Lung (tissue), 12 donors: ENCODE measurements around the gene ATG2B. TPM values are rescaled to one million over a fixed set of nuclear protein-coding genes. Genes with fewer than 3 reads are reported as not detected.

Source experiments
- ATAC-seq: fragments of 200-7000 bp; cut with Tn5 transposase; one replicate; pipeline ENCODE4 v1.9.1; 2020; ENCODE audit warnings: moderate number of reproducible peaks; ENCODE audit not compliant: insufficient read depth, low FRiP score
- DNase-seq, 3 donors: peaks; one replicate each; pipeline ENCODE4 v3.0.0-alpha.2; 2013 to 2017
- H3K27ac ChIP-seq, 2 donors: one replicate each; pipeline ENCODE4 v1.5.1; 2013; ENCODE audit warnings: mild to moderate bottlenecking in 2 of 2, moderate library complexity in 2 of 2, control low read depth in 1 of 2, inconsistent platforms in 1 of 2, low read depth in 1 of 2, low read length in 1 of 2
- H3K27me3 ChIP-seq, 3 donors: one replicate each; pipeline ENCODE4 v1.5.1; 2013; ENCODE audit warnings: low read length in 2 of 3; ENCODE audit not compliant: control insufficient read depth in 3 of 3, insufficient read depth in 3 of 3
- H3K36me3 ChIP-seq, 4 donors: one replicate each; pipeline ENCODE4 v1.5.1; 2013; ENCODE audit warnings: low read length in 4 of 4, mild to moderate bottlenecking in 1 of 4, moderate library complexity in 1 of 4; ENCODE audit not compliant: control insufficient read depth in 4 of 4, insufficient read depth in 4 of 4
- H3K4me1 ChIP-seq, 5 donors: one replicate each; pipeline ENCODE4 v1.5.1; 2013; ENCODE audit warnings: low read length in 5 of 5, mild to moderate bottlenecking in 2 of 5, moderate library complexity in 1 of 5; ENCODE audit not compliant: control insufficient read depth in 5 of 5, insufficient read depth in 5 of 5
- H3K4me3 ChIP-seq: one replicate; pipeline ENCODE4 v1.5.1; 2013; ENCODE audit warnings: mild to moderate bottlenecking, control low read depth, moderate library complexity
- H3K9ac ChIP-seq, 2 donors: one replicate each; pipeline ENCODE4 v1.5.1; 2013; ENCODE audit warnings: low read length in 2 of 2, control low read depth in 1 of 2; ENCODE audit not compliant: insufficient read depth in 1 of 2
- H3K9me3 ChIP-seq, 4 donors: one replicate each; pipeline ENCODE4 v1.5.1; 2013; ENCODE audit warnings: low read length in 3 of 4, mild to moderate bottlenecking in 1 of 4, moderate library complexity in 1 of 4; ENCODE audit not compliant: control insufficient read depth in 4 of 4, insufficient read depth in 3 of 4
- WGBS, 2 donors: extraction: QIAGEN DNeasy Blood & Tissue Kit; methylation state at CpG; one replicate each; pipeline ENCODE4 v1.1.7; 2013; 5-methylcytosine and 5-hydroxymethylcytosine counted together
- polyA plus RNA-seq, 2 donors: library from polyadenylated mRNA; stranded (reverse); fragments of 200-250 nt; gene quantifications; one replicate each; pipeline ENCODE4 v1.2.1, GENCODE V29; 2013
- total RNA-seq, 2 donors: library from RNA; depleted of rRNA in 1 of 2; stranded (reverse); fragments of >200 nt in 1 of 2; gene quantifications; one replicate each; pipeline ENCODE4 v1.2.1, GENCODE V29; 2014 to 2021
- TF ChIP-seq, protein P1 (sequence below): IDR thresholded peaks from 2 replicates; pipeline ENCODE4 v1.5.1; 2012; ENCODE audit warnings: mild to moderate bottlenecking; ENCODE audit errors: control extremely low read depth, extremely low read depth
- donor health status: control.
- donor health status: control.
- donor health status: Bipolar disorder and iron deficiency.
- donor health status: healthy.
- donor health status: DM: yes; HTN: yes; CAD: no.

The ATG2B gene
- total and polyA plus RNA-seq, 4 donors, result 3.6 to 64.3 (median 13.2) TPM

DNA sequence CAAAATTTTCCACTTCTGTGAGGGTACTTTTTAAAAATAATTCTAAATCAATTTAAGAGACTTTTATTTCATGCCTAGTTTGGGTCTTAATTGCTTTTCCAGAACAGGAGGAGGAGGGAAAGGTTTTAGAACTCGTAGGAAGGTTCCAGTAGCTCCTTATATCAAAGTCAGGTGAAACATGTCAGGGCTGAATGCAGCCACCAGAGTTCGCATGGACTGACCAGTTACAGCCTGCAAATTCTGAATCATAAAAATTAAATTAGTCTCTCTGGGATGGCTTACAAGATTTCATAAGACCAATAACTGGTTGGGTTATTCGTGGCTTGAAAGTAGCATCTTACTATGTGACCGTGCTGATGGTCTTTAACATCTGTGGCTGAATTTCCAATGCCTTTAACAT, 106.7 kb downstream of the ATG2B start:
- Histone ChIP-seq H3K4me3 (no peak overlapping the region), H3K9me3 (peaks cover 0 to 6% (median under 1%) of the 10 kb centered on the region in 4 donors), H3K27ac (no peak overlapping the region), H3K9ac (no peak overlapping the region), H3K27me3 (no peaks in the 10 kb centered on the region), H3K36me3 (no peaks in the 10 kb centered on the region), H3K4me1 (peaks cover 0 to 33% (median 2%) of the 10 kb centered on the region in 5 donors)
- DNase-seq (no peak), ATAC-seq (no peak)
- TF ChIP-seq, protein P1, sequence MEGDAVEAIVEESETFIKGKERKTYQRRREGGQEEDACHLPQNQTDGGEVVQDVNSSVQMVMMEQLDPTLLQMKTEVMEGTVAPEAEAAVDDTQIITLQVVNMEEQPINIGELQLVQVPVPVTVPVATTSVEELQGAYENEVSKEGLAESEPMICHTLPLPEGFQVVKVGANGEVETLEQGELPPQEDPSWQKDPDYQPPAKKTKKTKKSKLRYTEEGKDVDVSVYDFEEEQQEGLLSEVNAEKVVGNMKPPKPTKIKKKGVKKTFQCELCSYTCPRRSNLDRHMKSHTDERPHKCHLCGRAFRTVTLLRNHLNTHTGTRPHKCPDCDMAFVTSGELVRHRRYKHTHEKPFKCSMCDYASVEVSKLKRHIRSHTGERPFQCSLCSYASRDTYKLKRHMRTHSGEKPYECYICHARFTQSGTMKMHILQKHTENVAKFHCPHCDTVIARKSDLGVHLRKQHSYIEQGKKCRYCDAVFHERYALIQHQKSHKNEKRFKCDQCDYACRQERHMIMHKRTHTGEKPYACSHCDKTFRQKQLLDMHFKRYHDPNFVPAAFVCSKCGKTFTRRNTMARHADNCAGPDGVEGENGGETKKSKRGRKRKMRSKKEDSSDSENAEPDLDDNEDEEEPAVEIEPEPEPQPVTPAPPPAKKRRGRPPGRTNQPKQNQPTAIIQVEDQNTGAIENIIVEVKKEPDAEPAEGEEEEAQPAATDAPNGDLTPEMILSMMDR, result no peak
- 84 to 87% methylated on average over 4 of the region's 4 CpGs for WGBS, 2 donors

DNA sequence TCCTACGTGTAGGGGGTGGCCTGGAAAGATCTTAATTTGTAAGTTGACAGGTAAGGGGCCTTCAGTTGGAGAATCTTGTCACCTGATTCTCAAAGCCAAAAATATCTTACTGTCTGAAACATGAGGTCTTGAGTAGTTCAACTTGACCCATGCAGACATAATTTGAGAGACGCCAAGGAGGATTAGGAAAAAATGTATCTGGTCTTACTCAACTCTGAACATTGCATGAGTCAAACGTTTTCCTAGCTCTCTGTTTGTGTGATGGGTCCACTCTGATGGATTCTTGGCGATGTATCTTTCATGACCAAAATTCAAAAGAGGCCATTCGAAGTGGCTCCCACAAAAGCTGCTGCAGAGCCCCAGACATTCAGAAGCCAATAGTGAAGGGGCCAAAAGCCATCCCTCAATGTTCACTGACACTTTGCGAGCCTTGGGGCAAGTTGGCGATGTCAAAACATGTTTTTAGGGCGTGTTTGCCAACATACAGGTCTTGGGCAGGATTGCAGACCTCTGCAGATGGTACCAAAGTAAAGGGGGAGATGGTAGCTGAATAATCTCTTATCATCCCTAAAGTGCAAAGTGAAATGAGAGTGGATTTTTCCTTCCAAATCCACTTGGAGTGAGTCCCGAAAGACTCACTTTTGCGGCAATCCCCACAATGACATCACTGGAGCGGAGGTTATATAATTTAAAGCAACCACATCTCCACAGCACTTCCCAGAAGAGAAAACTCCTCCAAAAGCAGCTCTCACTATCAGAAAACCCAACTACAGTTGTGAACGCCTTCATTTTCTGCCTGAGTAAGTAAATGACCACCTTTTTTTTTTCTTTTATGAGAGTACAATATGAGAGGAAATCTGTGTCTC, 107.4 kb downstream of the ATG2B start, which contains the start of gene BDKRB1:
Gene BDKRB1, plus strand, starts transcription at position 710 of the 866 bp plus-strand sequence. CDS start 7,473 bp downstream, outside the sequence.
- Histone ChIP-seq H3K27ac (peak within 1 kb of the TSS in 1 of 2 donors; percentile 37), H3K36me3 (no peaks in the 10 kb centered on the region), H3K4me3 (no peak within 1 kb of the TSS), H3K9ac (no peak within 1 kb of the TSS), H3K9me3 (peaks cover 0 to 6% (median under 1%) of the 10 kb centered on the region in 4 donors), H3K4me1 (peaks cover 0 to 26% (median 2%) of the 10 kb centered on the region in 5 donors), H3K27me3 (no peaks in the 10 kb centered on the region)
- WGBS, 2 donors, result 74 to 83% methylated on average over 12 of the region's 12 CpGs
- TF ChIP-seq, protein P1, result no peak
- ATAC-seq, result peak; percentile 50
- DNase-seq, result peak in 1 of 3 donors; percentile 54

DNA sequence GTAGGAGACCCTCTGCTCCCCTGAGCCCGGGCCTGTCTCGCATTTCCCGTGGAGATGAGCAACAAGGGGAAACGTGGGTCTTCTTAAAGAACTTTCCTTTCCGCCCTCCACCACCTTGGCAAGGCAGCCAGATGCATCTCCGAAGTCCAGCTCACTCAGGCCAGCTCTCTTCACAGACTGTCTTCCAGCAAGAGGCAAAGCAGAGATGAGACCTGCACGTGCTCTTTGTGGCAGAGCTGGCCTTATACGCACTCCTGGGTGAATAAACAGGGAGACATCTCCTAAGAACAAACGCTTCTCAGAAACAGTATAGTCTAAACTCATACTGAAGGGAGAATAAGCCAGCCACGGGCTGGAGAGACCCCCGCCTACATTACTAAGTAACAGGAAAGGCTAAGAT, 108.5 kb downstream of the ATG2B start:
- Histone ChIP-seq H3K27me3 (peaks cover 0 to 3% (median 0%) of the 10 kb centered on the region in 3 donors), H3K36me3 (no peaks in the 10 kb centered on the region), H3K9ac (no peak overlapping the region), H3K9me3 (peaks cover 0 to 5% (median under 1%) of the 10 kb centered on the region in 4 donors), H3K4me3 (no peak overlapping the region), H3K4me1 (peaks cover 0 to 25% (median 2%) of the 10 kb centered on the region in 5 donors), H3K27ac (no peak overlapping the region)
- 84 to 86% methylated on average over 11 of the region's 11 CpGs for WGBS, 2 donors
- DNase-seq (no peak), ATAC-seq (no peak)
- TF ChIP-seq, protein P1, result no peak
